Measurements from ENCODE around the gene PEA15. TPM values are rescaled to one million over a fixed set of nuclear protein-coding genes. Genes with fewer than 3 reads are reported as not detected.

PEA15 gene
- total RNA-seq, 1 experiment from 2014 or later: 44.0 TPM

DNA sequence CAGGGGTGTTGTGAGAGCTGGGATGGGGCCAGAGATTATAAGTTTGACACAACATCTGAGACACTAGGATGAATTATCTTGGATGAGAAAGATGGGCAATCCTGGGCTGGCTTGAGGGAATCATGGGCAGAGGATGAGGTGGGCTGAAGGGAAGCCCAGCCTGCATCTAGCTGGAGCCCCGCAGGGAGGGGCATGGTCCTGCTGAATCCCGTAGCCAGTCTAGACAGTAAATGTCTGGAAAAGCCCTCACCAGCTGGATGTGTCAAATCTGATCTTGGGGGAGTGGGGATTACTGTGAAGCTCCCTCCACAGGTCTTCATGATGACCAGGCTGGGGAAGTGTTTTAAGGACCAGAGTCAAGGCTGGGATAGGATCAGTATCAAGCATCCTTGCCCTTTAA is 18.5 kb upstream of the PEA15 start:
- DNase-seq (ENCODE audit: low read depth, low spot score) (no peak), ATAC-seq (no peak)
- Histone ChIP-seq H3K27ac (ENCODE audit: low read depth, low read length) (no peak overlapping the region), H3K9me2 (ENCODE audit: insufficient read depth) (no peaks in the 10 kb centered on the region), H3K4me2 (ENCODE audit: low read length) (no peak overlapping the region), H3K4me3 (replicated peaks in 1 of 2; ENCODE audit: low read depth in 1 of 2, low read length in 2 of 2) (no peak overlapping the region), H2AFZ (ENCODE audit: low read depth, low read length, poor library complexity, severe bottlenecking) (no peak overlapping the region), H3K27me3 (ENCODE audit: insufficient read depth, low read length) (no peaks in the 10 kb centered on the region), H3K36me3 (ENCODE audit: control insufficient read depth in 1 of 2, insufficient read depth in 2 of 2, low read length in 2 of 2) (no peaks in the 10 kb centered on the region), H3K9ac (ENCODE audit: low read length) (no peak overlapping the region), H3K4me1 (ENCODE audit: control insufficient read depth in 1 of 2, insufficient read depth in 2 of 2, low read length in 2 of 2) (no peaks in the 10 kb centered on the region), H3K9me3 (ENCODE audit: control insufficient read depth in 1 of 2, insufficient read depth in 1 of 2, low read depth in 1 of 2, low read length in 2 of 2) (no peaks in the 10 kb centered on the region), H4K20me1 (ENCODE audit: insufficient read depth) (no peaks in the 10 kb centered on the region), H3K79me2 (ENCODE audit: insufficient read depth, low read length) (no peaks in the 10 kb centered on the region)
- no TSS peak for BruUV-seq (replicated peaks)
- intact Hi-C loops (cut with micrococcal nuclease): no loop called here
- no peak for TF ChIP-seq POLR2A (IDR thresholded peaks at IDR 0.05; ENCODE audit: borderline replicate concordance, extremely low read depth, insufficient read depth, insufficient read length)
- no peak for TF ChIP-seq POLR2AphosphoS5 (IDR thresholded peaks at IDR 0.05; ENCODE audit: low read depth, low read length)
- no peak for TF ChIP-seq FOSL1 (IDR thresholded peaks at IDR 0.05; ENCODE audit: low read depth)
- TF ChIP-seq, protein P1, sequence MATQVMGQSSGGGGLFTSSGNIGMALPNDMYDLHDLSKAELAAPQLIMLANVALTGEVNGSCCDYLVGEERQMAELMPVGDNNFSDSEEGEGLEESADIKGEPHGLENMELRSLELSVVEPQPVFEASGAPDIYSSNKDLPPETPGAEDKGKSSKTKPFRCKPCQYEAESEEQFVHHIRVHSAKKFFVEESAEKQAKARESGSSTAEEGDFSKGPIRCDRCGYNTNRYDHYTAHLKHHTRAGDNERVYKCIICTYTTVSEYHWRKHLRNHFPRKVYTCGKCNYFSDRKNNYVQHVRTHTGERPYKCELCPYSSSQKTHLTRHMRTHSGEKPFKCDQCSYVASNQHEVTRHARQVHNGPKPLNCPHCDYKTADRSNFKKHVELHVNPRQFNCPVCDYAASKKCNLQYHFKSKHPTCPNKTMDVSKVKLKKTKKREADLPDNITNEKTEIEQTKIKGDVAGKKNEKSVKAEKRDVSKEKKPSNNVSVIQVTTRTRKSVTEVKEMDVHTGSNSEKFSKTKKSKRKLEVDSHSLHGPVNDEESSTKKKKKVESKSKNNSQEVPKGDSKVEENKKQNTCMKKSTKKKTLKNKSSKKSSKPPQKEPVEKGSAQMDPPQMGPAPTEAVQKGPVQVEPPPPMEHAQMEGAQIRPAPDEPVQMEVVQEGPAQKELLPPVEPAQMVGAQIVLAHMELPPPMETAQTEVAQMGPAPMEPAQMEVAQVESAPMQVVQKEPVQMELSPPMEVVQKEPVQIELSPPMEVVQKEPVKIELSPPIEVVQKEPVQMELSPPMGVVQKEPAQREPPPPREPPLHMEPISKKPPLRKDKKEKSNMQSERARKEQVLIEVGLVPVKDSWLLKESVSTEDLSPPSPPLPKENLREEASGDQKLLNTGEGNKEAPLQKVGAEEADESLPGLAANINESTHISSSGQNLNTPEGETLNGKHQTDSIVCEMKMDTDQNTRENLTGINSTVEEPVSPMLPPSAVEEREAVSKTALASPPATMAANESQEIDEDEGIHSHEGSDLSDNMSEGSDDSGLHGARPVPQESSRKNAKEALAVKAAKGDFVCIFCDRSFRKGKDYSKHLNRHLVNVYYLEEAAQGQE (IDR thresholded peaks at IDR 0.05; ENCODE audit: low read depth): no peak
- no peak for TF ChIP-seq ZFX (IDR thresholded peaks at IDR 0.05)
- TF ChIP-seq EZH2 (IDR thresholded peaks at IDR 0.05): no peak
- TF ChIP-seq TCF7L2 (IDR thresholded peaks at IDR 0.05; ENCODE audit: borderline replicate concordance, extremely low read depth, insufficient read depth, insufficient read length): no peak
- TF ChIP-seq, protein P2, sequence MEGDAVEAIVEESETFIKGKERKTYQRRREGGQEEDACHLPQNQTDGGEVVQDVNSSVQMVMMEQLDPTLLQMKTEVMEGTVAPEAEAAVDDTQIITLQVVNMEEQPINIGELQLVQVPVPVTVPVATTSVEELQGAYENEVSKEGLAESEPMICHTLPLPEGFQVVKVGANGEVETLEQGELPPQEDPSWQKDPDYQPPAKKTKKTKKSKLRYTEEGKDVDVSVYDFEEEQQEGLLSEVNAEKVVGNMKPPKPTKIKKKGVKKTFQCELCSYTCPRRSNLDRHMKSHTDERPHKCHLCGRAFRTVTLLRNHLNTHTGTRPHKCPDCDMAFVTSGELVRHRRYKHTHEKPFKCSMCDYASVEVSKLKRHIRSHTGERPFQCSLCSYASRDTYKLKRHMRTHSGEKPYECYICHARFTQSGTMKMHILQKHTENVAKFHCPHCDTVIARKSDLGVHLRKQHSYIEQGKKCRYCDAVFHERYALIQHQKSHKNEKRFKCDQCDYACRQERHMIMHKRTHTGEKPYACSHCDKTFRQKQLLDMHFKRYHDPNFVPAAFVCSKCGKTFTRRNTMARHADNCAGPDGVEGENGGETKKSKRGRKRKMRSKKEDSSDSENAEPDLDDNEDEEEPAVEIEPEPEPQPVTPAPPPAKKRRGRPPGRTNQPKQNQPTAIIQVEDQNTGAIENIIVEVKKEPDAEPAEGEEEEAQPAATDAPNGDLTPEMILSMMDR (IDR thresholded peaks at IDR 0.05 in 2 of 3, conservative IDR thresholded peaks at IDR 0.05 in 1 of 3; ENCODE audit: borderline replicate concordance in 1 of 3, insufficient read depth in 1 of 3, low read depth in 2 of 3, low read length in 2 of 3): no peak
- TF ChIP-seq ZNF274 (IDR thresholded peaks at IDR 0.05; ENCODE audit: low read depth, low read length): no peak
- TF ChIP-seq CBX3 (IDR thresholded peaks at IDR 0.05; ENCODE audit: low read depth): no peak
- TF ChIP-seq, protein P3, sequence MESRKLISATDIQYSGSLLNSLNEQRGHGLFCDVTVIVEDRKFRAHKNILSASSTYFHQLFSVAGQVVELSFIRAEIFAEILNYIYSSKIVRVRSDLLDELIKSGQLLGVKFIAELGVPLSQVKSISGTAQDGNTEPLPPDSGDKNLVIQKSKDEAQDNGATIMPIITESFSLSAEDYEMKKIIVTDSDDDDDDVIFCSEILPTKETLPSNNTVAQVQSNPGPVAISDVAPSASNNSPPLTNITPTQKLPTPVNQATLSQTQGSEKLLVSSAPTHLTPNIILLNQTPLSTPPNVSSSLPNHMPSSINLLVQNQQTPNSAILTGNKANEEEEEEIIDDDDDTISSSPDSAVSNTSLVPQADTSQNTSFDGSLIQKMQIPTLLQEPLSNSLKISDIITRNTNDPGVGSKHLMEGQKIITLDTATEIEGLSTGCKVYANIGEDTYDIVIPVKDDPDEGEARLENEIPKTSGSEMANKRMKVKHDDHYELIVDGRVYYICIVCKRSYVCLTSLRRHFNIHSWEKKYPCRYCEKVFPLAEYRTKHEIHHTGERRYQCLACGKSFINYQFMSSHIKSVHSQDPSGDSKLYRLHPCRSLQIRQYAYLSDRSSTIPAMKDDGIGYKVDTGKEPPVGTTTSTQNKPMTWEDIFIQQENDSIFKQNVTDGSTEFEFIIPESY (IDR thresholded peaks at IDR 0.05; ENCODE audit: extremely low read depth, insufficient replicate concordance, low read length): no peak
- no peak for TF ChIP-seq JUND (IDR thresholded peaks at IDR 0.05)
- no peak for TF ChIP-seq YY1 (IDR thresholded peaks at IDR 0.05; ENCODE audit: extremely low read depth, insufficient replicate concordance, low read depth, low read length)
- no peak for TF ChIP-seq SP1 (IDR thresholded peaks at IDR 0.05; ENCODE audit: low read depth)
- ChIA-PET CTCF (no interaction called here), POLR2A (no interaction called here), RAD21 (ENCODE audit: low non-redundant PET in 1 of 2, low total read pairs in 2 of 2, uncharacterized antibody in 2 of 2, unreplicated experiment in 2 of 2) (no interaction called here)
